ENCODE results near the gene COL24A1. TPM values are rescaled to one million over a fixed set of nuclear protein-coding genes. Genes with fewer than 3 reads are reported as not detected.

The COL24A1 gene
- total and polyA plus RNA-seq, 3 donors from 2014 or later, result 0.75 to 2.4 (median 1.8) TPM

GRCh38 chr1:86169625-86170024 is 13.1 kb upstream of the COL24A1 start:
- no peak overlapping the region for H3K4me3 ChIP-seq
- 68 to 69% methylated on average over 1 of the region's 1 CpG for WGBS, 2 donors
- no peak for DNase-seq
- intact Hi-C loops (cut with DNase I; ENCODE audit: low total_unique reads), result no loop called here
- no peak overlapping the region for H3K27ac ChIP-seq
- no peaks in the 10 kb centered on the region for H3K9me3 ChIP-seq
- no peak for TF ChIP-seq POLR2A (IDR thresholded peaks at IDR 0.05)
- no peak for TF ChIP-seq CTCF (IDR thresholded peaks at IDR 0.05)
- H3K36me3 ChIP-seq (ENCODE audit: low read depth, missing control alignments), result no peaks in the 10 kb centered on the region
- no peaks in the 10 kb centered on the region for H3K27me3 ChIP-seq
- no peaks in the 10 kb centered on the region for H3K4me1 ChIP-seq

- intact Hi-C loops (cut with DNase I; ENCODE audit: low total_unique reads), result no loop called here
- Histone ChIP-seq H3K27ac (no peak overlapping the region), H3K36me3 (ENCODE audit: low read depth, missing control alignments) (no peaks in the 10 kb centered on the region), H3K4me3 (no peak overlapping the region), H3K4me1 (peaks cover 10% of the 10 kb centered on the region), H3K27me3 (no peaks in the 10 kb centered on the region), H3K9me3 (no peaks in the 10 kb centered on the region)
- TF ChIP-seq POLR2A (IDR thresholded peaks at IDR 0.05) (no peak), CTCF (IDR thresholded peaks at IDR 0.05) (no peak)
- WGBS, 2 donors, result 93 to 95% methylated on average over 3 of the region's 3 CpGs
- DNase-seq, result no peak
These were observed 3.2 kb upstream of the COL24A1 start for GRCh38 chr1:86159800-86160199.

DNA sequence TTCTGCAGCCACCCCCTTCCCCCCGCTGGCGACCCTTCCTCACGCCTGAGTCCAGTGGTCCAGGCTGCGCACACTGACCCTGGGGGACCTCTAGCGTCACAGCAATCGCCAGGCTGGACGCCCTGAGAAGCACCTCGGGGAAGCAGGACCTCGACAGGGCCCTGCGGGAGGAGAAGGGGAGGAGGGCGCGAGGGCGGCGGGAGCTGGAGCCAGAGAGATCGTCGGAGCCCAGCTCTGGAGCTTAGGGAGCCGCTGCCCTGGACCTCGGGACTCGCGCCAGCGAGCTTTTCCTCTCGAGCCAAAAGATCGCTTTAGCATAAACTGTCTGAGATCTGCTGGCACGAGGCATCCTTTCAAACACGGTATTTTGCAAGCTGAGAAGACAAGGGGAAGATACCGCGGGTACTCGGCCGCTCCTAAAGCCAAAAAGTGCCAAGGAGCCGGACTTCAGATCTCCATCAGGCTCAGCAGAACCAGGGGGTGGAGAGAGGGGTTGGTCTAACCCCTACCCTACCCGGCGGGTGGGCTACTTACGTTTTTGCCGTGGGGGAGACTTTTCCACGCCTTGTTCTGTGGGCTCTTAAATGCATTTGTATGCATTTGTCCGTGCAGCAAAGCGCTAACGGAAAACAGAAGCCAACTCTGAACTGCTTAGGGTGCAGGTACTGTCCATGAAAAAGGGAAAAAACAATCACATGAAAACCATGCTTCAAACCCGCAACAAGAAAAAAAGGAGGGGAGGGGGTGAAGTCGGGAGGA is 586 bp downstream of the COL24A1 start:
- intact Hi-C loops (cut with DNase I; ENCODE audit: low total_unique reads), result no loop called here
- Histone ChIP-seq H3K4me1 (peaks cover 10% of the 10 kb centered on the region), H3K27ac (no peak overlapping the region), H3K9me3 (no peaks in the 10 kb centered on the region), H3K4me3 (peak overlapping the region; percentile 10 to 40), H3K27me3 (no peaks in the 10 kb centered on the region), H3K36me3 (ENCODE audit: low read depth, missing control alignments) (no peaks in the 10 kb centered on the region)
- no peak for TF ChIP-seq CTCF (IDR thresholded peaks at IDR 0.05)
- no peak for TF ChIP-seq POLR2A (IDR thresholded peaks at IDR 0.05)
- peak; percentile 16 for DNase-seq
- WGBS, 2 donors, result 0 to 1% methylated on average over 19 to 33 of the region's 40 CpGs

- whole genome bisulfite sequencing, 2 donors, result 9 to 12% methylated on average over 17 to 37 of the region's 43 CpGs
- no peaks in the 10 kb centered on the region for H3K9me3 ChIP-seq
- H3K27me3 ChIP-seq, result no peaks in the 10 kb centered on the region
- peak overlapping the region in 1 of 2 donors; percentile 40 for H3K4me3 ChIP-seq
- intact Hi-C loops (cut with DNase I; ENCODE audit: low total_unique reads), result no loop called here
- peak; percentile 17 for DNase-seq
- H3K27ac ChIP-seq, result no peak overlapping the region
- H3K36me3 ChIP-seq (ENCODE audit: low read depth, missing control alignments), result no peaks in the 10 kb centered on the region
- TF ChIP-seq POLR2A (IDR thresholded peaks at IDR 0.05), result no peak
- no peak for TF ChIP-seq CTCF (IDR thresholded peaks at IDR 0.05)
- H3K4me1 ChIP-seq, result peaks cover 10% of the 10 kb centered on the region
These were observed 1.3 kb downstream of the COL24A1 start for GRCh38 chr1:86155051-86155806.
